Embryonic facial prominence (tissue), 1 donor: ENCODE measurements around the gene FOXO3.
A peak's percentile ranks its signal among the peaks of the same experiment; 100 is the strongest.
"Not testable (repeated sequence)": the region's sequence is repeated elsewhere in the genome, so short reads cannot be mapped to it uniquely, and the experiment has no call there.

ENCODE experiments used
- DNase-seq: peaks from one replicate; pipeline ENCODE4 v3.0.0-alpha.2; 2016; ENCODE audit errors: extremely low spot score

The FOXO3 gene

DNA sequence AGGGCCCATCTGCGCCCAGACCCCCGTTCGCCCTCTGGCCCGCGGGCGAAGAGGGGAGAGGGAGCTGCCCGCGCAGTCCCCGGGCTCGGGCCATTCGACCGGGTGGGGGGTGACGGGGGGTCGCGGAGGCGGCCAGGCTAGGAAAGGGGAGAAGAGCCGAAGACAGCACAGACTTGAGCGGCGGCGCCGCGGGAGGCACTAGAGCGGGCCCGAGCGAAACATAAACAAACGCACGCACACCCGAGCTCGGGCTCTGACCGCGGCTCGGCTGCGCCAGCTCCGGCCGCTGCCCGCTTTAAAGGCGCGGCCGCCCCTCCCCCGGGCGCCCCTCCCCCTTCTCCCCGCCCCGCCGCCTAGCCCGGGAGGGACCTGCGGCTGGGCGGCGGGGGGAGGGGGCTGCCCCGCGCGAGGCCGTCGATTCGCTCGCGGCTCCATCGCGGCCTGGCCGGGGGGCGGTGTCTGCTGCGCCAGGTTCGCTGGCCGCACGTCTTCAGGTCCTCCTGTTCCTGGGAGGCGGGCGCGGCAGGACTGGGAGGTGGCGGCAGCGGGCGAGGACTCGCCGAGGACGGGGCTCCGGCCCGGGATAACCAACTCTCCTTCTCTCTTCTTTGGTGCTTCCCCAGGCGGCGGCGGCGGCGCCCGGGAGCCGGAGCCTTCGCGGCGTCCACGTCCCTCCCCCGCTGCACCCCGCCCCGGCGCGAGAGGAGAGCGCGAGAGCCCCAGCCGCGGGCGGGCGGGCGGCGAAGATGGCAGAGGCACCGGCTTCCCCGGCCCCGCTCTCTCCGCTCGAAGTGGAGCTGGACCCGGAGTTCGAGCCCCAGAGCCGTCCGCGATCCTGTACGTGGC, at the start of gene FOXO3:
FOXO3 (plus strand) TSS at position 455 of the 846 bp plus-strand sequence; CDS start at position 747, 292 bp downstream.
- peak; percentile 73 for DNase-seq

DNA sequence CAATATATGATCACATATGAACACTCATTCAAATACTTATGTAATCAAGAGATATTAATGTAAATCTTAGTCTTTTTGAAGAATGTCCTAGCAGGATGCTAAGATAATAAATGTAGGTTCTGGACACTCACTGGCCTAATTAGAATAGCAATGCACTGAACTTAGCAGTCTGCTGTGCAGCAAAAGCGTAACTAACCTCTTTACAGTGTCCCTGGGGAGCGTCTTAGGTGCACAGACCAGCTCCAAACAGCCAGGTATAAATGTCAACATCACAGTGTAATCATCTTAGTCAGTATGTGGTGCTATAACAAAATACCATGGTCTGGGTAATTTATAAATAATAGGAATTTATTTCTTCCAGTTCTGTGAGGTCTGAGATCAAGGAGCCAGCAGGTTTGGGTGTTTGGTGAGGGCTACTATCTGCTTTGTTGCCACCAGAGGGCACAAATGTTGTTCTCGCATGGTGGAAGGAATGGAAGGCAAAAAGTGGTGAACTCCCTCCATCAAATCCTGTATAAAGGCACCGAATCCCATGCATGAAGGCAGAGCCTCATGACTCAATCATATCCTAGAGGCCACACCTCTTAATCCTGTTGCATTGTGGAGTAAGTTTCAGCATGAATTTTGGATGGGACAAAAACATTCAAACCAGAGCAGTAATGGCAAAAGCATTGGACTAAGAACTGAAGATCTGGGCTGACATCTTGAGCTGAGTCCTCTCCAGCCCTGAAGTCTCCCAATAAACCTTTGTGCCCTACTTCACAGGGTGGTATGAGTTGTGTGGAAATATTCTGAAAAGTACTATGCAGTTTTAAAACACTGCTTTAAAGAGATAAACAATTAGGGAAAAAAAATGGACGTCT, 41.8 kb upstream of the FOXO3 start:
- DNase-seq = no peak

DNA sequence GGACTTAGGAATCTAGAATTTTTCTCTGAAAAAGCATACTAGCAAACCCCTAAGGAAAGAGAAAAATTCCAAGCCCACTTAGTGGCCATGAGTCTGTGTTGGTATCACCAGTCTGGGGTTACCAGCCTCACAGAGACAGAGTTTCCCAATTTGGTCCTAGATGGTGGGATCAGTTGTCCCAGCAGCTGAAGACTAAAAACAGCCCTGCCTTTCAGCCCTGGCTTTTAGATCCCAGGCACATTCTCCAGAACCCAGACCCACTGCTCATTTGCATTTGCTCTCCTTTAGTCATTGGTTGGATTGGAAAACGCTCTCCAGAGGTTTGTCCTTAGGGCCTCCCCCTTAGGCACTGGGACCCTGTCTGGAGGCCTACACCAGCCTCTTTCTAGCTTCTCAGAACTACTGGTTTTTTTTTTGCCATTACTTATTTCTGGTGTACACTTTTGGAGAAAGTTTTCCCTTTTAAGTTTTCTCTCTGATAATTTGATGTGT, 39.1 kb upstream of the FOXO3 start:
- DNase-seq = no peak

DNA sequence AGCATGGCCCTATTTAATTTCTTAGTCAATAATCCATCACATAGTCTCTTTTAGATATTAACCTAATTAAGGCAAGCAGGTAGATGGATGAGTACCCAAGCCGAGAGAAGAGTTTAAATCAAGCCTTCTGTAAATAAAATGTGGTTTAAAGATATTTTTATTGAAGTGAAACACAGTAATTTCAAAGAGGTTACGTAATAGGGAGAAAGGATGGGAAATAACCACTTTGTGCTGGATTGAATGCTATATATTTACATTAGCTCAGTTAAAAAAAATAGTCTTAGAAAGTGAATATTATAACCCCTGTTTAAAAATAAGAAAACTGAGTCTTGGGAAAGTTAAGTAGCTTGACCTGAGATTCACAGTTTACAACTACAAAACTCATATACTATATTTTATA, 37.0 kb upstream of the FOXO3 start:
- DNase-seq = no peak

DNA sequence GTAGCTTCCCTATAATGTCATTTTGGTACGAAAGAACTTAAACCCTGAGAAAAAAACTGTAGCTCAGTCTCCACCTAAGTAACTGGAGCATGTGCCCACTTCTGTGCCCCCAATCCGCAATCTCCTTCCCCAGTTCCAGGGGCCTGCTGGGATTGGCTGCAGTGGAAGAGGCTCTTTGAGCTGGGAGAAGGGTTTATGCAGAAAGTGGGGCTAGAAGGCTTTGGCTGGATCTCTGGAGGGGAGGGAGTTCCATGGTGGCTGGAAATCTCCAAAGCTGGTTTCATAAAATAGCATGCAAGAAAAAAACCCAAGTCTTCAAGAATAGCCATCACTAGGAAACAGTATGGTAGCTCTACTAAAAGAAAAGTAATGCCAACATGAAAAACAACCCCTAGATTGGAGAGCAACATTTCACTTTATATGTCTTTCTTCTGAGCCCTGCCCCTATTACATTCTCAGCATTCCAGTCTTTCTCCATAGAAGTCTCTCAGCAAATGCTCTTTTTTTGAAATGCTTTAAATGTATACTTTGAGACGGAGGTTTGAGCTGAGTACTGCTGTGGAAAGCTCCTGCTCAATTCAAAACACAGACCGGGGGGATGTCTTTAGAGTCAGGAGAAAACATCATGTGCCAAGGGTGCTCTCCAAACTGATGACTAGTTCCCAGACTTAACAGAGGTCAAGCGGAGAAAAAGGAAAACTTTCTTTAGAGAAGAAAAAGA, 36.0 kb upstream of the FOXO3 start:
- no peak for DNase-seq

DNA sequence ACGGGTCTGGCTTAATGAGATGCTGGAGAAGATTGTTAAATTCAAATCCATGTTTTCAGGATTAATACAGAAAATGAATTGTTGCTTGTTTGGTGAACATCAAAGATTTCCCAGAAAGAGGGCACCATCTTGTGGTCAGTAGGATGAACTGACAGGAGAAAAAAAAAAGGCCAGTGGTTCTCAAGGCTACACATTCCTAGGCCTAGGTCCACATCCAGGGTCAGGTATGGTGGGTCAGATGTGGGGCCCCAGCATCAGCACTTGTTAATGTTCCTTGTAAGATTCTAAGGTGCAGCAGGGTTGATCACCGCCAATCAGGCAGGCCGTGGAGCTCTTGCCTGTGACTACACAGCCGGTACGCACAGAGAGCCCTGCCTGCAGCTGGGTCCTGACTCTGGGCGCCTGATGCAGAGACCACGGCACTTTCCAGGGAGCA, 34.0 kb upstream of the FOXO3 start:
- no peak for DNase-seq

DNA sequence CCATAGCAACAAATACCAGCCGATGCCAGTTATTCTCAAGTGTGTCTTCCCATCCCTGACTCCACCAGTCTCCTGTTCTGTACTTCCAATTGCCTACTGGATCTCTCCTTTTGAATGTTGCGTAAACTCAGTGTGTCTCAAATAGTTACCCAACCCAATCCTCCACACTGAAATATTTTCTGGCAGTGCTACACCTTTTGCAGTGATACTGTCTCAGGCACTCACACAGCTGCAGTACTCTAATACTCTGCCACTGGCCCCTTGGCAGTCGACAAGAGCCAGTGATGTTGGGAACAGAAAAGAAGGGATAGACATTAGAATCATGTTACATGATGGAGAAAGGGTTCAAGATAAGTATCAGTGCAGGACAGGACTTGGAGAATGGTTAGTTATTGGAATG, 31.8 kb upstream of the FOXO3 start:
- no peak for DNase-seq

DNA sequence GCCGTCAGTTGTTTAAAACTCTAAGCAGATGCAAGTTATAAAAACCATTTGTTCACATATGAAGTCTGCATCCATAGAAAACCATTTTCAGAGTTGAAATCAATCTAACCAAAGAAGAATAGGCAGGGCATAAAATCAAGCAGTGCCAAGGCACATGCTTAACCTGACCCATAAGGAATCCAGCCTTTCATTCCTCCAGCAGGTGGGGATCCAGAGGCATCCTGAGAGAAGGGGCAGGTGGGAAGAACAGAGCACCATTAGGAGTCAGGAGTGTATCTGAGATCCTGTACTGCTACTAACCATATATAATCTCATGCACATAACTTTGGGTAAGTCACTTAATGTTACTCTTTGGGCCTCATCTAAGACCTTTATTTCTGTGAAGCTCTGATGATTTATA, 29.4 kb upstream of the FOXO3 start:
- DNase-seq = no peak

DNA sequence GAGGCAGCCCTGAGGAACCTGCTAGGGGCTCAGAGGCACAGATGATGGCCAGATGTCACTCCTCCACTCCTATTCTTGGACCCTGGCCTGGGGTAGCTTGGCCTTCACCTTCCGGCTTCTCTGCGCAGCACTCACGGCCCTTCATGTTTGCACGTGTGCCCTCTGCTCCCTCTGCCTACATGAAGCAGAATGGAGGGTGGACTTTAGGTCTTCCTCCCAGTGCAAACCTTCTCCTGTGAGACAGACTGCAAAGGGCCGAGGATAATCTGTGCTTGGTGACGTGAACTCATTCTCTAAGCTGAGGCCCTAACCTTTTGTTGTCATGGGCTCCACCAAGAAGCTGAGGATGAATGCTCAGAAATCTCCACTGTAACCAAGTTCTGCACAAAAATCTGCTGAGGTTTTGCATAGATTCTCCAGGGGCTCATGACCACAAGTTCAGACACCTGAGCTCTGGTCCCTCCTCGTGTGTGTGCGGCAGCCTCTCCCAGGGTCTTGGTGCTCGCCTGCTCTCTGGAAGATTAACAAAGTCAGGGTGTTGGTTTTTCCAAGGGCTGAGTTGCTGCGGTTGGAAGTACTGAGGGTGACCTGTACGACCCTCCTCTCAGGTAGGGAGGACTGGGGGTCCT, 25.5 kb upstream of the FOXO3 start:
- no peak for DNase-seq

DNA sequence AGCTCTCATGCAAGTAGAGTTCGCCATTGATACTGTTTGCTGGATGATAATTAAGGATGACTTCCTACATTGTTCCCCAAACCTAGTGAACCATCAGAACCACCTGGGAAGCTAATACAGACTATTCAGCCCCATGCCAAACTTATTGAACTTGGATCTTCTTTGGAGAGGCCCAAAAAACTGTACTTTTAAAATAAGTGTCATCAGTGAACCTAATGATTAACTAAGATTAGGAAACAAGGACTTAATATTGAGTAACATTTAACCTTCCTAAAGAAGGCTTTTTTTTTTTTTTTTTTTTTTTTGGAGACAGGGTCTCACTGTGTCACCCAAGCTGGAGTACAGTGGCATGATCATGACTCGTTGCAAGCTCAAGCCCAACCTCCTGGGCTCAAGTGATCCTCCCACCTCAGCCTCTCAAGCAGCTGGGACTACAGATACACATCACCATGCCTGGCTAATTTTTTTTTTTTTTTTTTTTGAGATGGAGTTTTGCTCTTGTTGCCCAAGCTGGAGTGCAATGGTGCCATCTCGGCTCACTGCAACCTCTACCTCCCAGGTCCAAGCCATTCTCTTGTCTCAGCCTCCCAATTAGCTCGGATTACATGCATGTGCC, 24.7 kb upstream of the FOXO3 start:
- DNase-seq = not testable (repeated sequence)

DNA sequence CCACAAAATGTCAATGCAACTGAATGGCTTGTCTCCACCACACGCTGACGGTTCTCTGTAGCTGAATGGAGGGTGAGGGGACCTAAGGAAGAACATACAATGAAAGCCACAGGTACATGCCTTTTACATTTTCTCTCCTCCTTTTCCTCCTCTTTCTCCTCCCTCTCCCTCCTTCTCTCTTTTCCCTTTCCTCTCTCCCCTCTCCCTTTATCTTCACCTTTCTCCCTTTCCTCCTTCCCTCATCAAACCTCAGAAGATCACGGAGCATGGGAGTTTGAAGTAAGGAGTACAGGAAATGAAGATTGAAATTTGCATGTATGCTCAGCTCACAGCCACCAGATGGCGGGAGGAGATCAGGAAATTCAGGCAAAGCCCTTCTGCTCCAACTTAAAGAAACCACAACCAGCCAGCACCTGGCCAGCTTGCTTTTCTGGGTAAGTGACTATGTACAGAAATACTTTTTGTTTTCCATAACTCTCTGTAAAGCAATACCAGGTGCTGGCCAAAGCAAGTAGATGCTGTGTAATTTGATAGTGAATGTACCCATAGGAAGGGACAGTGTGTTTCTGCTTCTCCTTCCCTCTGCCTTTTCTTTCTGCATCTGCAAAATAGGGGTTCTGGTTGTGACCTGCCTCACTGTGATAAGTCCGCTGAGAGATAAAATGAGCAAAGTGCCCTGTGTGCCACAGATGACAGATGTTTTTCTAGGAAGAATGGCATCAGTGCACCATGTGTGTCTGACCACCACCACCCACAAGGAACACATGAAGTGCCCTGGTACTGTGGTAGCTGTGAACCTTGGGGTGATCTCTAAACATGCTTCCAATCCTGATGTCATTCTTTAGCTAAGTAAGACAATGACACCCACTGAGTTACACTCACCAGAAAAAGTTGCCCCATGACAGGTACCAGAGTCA, 18.6 kb upstream of the FOXO3 start:
- peak; percentile 80 for DNase-seq

DNA sequence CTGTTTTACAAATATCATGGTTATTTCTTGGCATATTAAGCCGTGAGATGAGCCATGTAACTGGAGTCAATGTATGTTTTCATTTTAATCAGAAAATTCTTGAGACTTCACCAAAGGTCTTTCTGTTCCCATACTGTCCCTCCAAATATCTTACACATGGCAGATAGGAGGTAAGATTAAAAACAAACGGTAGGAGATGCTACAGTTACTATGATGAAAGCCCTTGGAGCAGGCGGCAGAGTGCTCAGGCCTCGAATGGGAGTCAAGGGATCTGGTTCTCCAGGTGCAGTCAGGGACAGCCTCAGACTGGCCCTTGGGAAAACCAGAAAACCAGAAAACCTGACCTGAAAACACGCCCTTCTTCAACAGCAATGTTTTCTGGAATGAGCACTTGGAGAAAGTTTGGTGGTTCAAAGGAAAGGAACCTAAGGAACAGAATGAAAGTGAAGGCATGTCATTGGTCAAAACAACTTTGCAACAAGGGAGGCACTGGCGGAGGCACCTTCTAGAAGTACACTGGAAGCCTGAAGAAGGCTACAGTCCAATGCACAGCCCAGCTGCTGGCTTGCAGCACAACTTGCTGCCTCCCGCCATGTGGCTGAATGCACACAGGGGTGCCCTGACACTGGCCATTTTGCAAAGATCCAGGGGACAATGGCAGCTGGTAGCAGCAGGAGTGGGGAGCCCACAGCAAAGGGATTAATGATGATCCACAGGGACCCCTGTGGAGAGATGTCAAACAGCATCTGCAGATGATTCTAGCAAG, 17.4 kb upstream of the FOXO3 start:
- no peak for DNase-seq

DNA sequence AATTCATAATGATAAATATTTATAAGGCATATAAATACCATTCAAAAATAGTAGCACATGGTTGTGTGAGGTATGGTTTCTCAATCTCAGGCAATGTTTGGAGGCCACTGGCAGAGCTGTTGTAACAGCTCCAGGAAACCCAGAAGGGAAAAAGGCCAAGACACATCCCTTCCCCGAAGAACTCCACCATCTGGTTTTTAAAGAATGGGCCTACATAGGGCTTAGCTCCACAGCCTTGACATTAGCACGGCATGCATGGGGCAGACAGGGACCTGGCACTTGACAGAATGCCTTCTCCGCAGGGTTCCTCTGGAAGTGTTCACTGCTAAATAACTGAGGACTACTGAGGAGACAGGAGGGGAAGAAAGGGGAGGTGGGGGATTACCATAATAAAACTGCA, 16.1 kb upstream of the FOXO3 start:
- no peak for DNase-seq

DNA sequence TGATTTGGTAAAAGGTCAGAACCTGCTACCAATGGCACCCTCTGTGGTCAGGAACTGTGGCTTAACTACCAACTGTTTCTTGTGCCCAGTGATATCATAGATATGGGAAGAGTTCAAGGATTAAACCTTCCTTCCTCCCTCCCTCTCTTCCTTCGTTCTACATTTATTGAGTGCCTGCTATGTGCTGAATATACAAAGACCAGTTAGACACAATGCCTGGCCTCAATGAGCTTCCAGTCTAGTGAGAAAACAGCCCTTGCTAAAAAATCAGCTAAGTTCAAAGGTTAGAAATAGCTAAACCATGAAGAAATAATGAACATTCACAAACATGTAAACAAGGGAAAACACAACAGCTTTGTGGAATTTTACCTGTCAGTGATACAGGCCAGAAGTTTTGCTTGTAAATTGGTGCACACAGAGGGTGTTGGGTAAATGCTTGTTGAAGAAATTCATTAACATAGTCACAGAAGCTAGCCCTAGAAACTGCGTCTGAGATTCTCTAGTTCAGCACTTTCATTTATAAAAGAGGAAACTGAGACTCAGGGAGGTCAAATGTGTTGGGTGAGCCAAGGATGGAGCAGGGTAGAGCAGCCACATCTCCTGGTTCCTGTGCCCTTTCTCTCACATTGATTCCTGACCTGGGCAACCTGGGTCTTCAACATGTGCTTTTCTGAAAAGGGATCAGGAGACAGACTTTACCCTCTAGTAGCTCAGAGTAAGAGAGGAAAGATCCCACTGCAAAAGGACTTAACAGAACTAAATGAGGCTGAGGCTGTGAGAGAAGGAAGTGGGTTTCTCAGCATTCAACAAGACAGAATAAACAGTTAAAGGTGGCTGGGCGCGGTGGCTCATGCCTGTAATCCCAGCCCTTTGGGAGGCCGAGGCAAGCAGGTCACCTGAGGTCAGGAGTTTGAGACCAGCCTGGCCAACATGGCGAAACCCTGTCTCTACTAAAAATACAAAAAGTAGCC, 14.4 kb upstream of the FOXO3 start:
- no peak for DNase-seq

DNA sequence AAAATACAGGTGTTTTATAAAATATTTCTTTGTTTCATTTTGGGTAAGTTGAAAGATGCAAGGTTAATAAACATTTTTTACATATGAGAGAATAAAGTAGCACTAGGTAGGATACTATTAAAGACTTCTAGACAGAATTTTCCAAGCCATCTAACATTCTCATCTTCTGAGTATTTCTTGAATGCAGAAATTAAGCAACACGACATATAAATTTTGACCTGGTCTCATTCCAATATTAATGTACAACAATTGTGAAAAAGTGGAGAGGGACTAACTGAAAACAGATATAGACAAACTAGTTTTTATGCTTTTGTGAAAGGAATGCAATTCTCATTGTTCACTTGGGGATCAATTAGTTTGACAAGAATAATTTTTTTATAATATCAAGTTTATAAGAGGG, 11.5 kb upstream of the FOXO3 start:
- DNase-seq = no peak

DNA sequence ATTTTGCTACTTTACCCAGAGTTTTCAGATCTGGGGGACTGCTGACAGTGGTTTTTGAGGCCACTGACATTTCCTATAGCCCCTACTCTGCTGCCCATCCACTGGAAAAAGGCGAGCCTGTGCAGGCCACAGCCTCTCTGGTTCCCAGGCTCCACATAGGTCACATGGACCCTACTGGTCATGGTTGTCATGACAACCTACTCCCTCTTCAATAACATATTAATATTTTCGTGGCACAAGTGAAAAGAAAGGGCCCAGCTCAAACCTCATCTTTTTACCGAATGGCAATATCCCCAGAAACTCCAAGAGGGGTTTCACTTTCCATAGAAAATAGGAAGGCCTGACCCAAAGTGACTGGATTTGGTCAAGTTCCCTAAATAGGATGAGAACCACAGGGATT, 11.0 kb upstream of the FOXO3 start:
- no peak for DNase-seq

DNA sequence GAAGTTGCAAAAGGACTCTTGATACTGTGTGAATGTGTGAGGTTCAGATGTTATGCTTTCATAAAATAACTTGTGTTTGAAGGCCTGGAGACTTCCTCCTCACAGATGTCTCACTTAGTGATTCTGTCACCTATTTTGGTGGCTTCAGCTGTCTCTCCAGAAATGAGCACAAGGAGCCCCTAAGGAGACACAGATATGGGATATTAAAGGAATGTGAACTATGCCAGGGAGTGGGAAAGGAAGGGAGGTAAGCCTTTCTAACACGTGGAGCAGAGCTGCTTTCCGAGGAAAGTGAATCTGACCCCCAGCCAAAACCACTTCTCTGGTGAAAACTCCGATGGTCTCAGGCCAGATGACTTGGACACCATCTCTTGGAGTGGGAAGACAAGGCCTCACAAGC, 10.5 kb upstream of the FOXO3 start:
- no peak for DNase-seq
